NCI-H345 treated with DMSO at 0.1 percent for 48 hours (cell line): Measurements from ENCODE around the gene KIAA0513.

Source experiments
- DNase-seq: peaks from one replicate; lab custom pipeline; 2025; ENCODE audit not compliant: unreplicated experiment; lab: John Stamatoyannopoulos, UW

The KIAA0513 gene, protein sequence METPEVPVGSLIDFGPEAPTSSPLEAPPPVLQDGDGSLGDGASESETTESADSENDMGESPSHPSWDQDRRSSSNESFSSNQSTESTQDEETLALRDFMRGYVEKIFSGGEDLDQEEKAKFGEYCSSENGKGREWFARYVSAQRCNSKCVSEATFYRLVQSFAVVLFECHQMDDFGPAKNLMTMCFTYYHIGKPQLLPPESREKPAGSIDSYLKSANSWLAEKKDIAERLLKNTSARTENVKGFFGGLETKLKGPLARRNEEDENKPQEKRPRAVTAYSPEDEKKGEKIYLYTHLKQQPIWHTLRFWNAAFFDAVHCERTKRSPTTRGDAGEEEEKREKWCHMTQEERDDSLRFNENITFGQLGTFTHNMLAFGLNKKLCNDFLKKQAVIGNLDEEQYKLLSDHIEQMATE

GRCh38 chr16:85027349-85027957 is at the start of gene KIAA0513:
KIAA0513 (plus strand) TSS chr16:85027795; CDS start chr16:85067072, 39,277 bp downstream.
- peak; percentile 49 for DNase-seq

DNA sequence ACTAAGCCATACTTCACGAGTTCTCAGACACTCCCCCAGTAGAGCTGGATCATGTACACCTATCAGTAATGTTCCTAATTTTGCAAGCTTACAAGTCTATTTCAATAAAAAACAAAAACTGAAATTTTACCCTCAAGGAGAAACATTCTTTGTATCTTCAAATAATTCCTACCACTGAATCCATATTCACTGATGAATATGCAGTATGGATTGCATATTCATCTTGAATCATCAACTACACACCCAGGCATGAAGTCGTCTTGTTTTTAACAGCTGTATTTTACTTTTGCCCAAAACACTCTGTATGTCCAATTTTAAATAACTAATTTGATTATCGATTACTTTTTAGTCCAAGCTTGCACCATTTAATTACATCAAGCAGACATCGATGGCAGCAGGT is 48.1 kb upstream of the KIAA0513 start:
- DNase-seq = no peak

DNA sequence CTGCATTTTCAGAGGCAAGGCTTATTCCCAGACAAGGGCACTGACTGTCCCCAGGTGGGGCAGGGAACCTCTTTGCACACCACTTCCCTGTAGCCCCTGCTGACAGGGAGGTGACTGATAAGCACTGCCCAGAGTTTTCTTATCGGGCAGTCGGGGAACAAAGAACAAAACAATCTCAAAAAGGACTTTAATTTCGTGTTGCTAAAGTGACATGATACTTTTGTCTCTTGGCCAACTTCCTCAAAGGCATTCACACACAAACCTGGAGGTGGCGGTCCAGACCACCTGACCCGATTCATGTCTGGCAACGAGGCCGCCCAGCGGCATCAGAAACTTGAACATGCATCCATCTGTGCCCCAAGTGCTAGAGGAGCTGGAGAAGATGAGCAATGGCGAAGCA is 45.2 kb upstream of the KIAA0513 start:
- DNase-seq = no peak

DNA sequence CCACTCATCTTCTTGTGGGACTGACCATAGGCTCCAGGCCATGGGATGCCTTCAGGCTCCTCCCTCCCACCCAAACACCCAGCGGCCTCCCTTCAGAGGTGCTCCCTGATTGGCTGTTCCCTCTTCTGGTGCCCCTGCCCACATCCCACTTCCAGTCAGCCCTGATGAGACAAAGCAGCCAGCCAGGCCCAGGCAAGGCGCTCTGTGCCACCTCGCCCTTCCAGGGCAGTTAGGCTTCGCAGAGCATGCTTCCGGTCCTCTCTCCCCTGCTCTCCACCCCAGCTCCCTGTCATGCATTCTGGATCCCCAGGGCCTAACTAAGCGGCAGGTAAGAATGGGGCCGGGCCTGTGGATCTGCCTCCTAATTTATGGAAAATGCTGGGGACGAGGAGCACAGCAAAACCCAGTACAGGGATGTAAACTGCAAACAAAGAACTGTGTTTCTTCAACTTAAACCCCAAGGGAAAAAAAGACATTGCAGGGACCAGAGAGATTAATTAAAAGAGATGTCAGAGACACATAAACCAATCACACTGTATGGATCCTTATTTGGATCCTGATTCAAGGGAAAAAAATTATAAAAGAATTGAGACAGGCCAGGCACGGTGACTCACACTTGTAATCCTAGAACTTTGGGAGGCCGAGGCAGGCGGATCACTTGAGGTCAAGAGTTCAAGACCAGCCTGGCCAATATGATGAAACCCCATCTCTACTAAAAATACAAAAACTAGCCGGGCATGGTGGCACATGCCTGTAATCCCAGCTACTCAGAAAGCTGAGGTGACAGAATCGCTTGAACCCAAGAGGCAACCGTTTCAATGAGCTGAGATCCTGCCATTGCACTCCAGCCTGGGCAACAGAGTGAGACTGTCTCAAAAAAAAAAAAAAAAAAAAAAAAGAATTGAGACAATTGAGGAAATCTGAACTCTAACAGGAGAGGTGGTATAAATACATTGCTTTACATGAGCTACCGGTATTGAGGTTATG is 42.2 kb upstream of the KIAA0513 start:
- DNase-seq = no peak

- no peak for DNase-seq
These were observed 41.5 kb upstream of the KIAA0513 start for GRCh38 chr16:84986102-84986501.

DNA sequence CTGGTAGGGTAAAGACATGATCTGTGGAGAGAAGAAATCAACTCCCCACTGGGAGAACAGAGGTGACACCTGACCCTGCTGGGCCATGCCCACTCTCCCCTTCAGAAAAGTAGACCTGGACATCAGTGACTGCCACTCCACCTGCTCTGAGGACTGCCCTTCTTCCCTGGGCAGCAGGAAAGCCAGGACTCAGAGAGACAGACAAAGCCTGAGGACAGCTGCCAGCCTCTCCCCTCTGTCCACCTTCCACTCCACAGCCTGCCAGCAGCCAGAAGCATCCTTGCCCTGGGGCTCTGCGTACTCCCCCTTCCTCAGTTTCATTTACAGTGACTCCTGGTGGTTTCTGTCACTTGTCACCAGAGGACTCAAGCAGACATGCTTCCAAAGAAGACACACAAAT is 40.7 kb upstream of the KIAA0513 start:
- no peak for DNase-seq

- DNase-seq = no peak
These were observed 39.1 kb upstream of the KIAA0513 start for GRCh38 chr16:84988328-84989080.

DNA sequence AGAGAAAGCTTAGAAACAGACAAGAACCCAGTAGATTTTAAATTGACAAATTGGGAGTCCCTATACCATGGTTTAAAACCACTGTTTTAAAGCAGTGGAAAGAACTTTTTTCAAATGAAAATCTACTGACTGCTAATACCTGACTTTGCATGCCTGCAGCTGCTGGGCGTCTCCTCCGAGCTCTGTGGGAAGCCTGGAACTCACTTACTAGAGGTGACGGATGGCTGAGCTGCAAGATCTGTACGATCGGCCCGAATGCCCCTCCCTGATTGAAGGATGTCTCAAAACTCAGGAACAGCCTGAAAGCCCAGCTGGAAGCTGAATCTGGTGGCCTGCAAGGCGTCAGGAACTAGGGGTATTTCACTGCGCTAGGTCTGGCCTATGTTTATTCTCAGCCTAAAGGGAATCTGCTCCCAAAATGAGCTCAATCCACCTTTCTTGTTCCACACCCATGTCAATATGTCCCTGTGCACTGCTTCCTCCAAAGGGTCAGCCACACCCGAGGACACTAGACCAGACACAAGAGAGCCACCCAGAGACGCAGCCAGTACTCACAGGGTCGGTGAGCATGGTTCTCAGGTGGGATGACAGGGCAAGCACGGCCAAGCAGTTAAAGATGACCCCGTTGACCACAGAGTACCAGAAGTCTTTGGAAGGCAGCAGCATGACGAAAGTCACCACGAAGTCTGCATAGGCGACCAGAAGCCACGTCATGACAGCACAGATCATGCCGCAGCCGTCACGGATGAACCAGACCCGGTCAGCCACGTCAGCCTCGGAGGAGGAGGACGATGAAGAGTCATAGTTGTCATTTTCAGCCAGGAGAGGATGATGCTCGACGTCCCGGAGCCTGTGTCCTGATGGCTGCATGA is 37.6 kb upstream of the KIAA0513 start:
- no peak for DNase-seq

GRCh38 chr16:84990782-84991181 is 36.8 kb upstream of the KIAA0513 start:
- no peak for DNase-seq

DNA sequence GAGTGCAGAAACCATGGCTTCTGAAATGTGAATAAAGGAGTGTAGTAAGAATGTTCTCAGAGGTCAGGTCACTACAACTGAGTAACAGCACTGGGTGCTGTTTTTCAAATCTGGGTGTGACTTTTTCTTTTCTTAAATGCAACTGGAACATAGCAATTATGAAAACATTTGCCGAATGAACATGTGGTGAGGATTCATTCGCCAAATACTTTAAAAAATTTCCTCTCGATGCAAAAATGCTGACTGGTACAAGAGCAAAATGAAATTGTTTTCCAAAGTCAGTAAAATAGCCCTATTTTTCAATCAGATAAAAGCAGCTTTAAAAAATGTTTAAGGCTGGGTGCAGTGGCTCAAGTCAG is 34.9 kb upstream of the KIAA0513 start:
- no peak for DNase-seq

DNA sequence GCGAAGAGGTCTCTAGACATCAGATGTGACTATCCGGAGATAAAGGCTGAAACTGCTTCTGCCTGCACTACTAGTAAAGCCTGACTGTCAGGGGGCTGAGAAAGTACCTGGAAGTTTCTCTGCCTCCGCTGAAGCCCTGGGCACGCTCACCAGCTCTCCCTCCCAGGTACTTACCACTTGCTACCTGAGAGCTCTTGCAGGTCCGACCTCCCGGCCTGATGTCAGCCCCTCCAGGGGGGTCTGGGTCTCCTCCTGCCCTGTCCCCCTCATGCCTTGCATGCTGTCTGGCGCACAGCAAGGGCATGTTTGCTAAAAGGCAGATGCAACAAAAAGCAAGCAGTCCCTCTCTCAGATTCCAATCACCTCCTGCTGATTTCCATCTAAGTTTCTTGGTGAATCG is 33.7 kb upstream of the KIAA0513 start:
- no peak for DNase-seq

GRCh38 chr16:84995663-84996062 is 31.9 kb upstream of the KIAA0513 start:
- DNase-seq = no peak

DNA sequence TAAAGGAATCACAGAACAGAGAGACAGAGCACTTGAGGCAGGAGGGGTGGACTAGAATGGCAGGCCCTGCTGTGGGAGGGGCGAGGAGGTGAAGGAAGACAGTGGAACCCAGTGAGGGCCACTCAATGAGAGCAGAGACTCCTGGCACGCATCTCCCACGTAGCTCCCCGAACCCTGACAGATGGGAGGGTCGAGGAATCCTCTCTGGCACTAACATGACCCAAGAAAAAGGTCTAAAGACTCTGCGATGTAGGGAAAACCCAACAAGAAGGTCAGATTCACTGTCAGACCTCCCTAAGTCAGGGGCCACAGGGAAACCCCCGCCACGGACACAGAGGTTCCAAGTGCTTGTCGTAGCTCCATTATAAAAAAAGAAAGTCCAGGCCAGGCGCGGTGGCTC is 31.2 kb upstream of the KIAA0513 start:
- no peak for DNase-seq

DNA sequence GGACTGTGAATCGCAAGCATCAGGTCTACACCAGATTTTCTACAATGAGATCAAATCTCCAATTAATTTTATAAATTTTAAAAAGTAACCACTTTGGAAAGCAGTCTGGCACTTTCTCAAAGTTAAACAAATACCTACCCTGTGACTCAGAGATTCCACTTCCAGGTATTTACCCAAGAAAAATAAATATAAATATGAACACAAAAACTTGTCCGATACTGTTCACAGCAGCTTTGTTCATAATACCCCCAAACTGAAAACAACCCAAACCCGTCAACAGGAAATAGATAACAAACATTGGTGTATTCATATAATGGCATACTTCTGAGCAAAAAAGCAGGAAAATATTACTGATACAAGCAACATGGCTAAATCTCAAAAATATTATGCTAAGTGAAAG is 28.4 kb upstream of the KIAA0513 start:
- no peak for DNase-seq

DNA sequence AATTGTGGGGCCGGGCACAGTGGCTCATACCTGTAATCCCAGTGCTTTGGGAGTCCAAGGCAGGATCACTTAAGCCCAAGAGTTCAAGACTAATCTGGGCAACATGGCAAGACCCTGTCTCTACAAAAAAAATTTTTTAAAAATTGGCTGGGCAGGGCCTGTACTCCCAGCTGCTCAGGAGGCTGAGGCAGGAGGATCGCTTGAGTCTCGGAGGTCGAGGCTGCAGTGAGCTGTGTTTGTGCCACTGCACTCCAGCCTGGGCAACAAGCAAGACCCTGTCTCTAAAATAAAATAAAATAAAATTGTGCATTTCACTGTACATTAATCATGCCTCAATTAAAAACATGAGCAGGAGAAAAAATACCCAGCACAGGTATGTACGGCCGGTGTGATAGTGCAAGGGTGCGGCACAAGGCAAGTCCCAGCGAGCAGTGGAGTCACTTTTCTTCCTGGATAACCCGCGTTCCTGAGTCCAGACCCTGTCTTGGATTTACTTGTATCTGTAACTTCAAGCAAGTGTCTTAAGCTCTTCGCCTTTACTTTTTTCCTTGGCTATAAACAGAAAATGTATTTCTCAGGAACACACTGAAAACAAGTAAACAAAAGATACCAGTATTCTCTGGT is 27.6 kb upstream of the KIAA0513 start:
- DNase-seq = no peak

DNA sequence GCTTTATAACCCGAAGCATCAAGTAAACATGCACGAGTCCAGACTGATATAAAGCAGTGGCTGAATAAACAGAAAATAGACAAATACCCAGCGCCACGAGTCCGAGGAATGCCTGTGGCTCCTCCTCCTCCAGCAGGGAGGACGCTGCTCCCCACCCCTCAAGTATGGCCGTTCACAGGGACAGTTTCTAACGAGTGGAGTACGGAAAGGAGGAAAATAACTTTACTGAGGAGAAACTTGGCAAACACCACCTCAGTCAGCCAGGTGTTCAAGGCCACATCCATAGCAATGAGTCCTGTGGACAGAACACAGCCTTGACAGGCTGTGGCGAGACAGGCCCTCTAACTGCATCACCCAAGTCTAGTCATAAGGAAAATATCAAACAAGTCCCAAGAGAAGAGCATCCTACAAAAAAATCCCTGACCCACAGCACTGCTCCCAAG is 25.5 kb upstream of the KIAA0513 start:
- no peak for DNase-seq

DNA sequence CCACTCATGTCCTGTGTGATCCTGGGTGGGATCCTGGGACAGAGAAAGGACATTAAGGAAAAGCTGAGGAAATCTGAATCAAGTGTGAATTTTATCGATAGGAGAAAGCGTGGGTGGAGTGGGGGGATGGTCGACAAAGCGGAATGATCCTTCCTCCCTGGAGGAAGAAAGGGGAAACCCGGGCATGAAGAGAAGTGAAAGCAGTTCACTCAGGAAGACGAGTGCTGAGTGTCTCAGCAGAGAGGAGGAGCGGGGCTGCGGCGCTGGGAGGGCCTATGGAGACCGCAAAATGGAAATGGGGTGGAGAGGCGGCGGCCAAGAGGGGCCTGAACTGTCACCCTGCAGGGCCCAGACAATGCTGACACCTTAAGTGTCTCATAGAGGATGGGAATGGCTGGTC is 25.0 kb upstream of the KIAA0513 start:
- no peak for DNase-seq

DNA sequence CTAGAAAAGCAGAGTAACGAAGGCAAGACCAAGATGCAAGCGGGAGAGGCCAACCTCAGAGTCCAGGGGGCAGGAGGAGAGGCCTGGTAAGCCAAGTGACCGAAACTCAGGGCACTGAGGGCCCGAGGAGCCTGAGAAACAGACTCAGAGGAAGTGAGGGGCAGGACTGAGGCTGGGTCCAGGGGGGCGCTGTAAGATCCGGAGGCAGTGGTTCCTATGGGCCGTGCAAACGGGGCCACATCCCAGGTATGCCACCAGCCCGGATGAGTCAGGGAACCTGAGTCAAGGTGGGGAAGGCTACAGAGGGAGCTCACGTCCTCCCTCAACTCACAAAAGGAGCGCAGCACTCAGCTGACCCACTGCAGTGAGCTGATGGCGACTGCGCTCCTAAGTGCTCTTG is 24.5 kb upstream of the KIAA0513 start:
- no peak for DNase-seq
